ENCODE results near the gene CREB1. TPM values are rescaled to one million over a fixed set of nuclear protein-coding genes. Genes with fewer than 3 reads are reported as not detected.
A peak's percentile ranks its signal among the peaks of the same experiment; 100 is the strongest.

The CREB1 gene
- total RNA-seq, 2 donors from 2014 or later, result 17.9 to 20.1 TPM

GRCh38 chr2:207549145-207549544 is 19.4 kb downstream of the CREB1 start:
- TF ChIP-seq CTCF (IDR thresholded peaks at IDR 0.05) (no peak), POLR2A (IDR thresholded peaks at IDR 0.05) (no peak)
- H3K36me3 ChIP-seq (replicated peaks in 1 of 2; ENCODE audit: insufficient read depth in 1 of 2, low read depth in 2 of 2), result no peaks in the 10 kb centered on the region
- no peak overlapping the region for H3K4me3 ChIP-seq
- H3K9me3 ChIP-seq, result no peaks in the 10 kb centered on the region
- peak overlapping the region in 3 of 4 donors; percentile 21 to 27 (median 26) for H3K27ac ChIP-seq
- DNase-seq, result no peak
- peaks cover 45% of the 10 kb centered on the region for H3K4me1 ChIP-seq
- ATAC-seq, result peak; percentile 52
- intact Hi-C loops (cut with DNase I), result no loop called here
- 12 to 29% methylated on average over 2 of the region's 2 CpGs for WGBS, 2 donors
- no peaks in the 10 kb centered on the region for H3K27me3 ChIP-seq

- Histone ChIP-seq H3K36me3 (replicated peaks in 1 of 2; ENCODE audit: insufficient read depth in 1 of 2, low read depth in 2 of 2) (no peaks in the 10 kb centered on the region), H3K4me1 (no peaks in the 10 kb centered on the region), H3K9me3 (no peaks in the 10 kb centered on the region), H3K27me3 (no peaks in the 10 kb centered on the region), H3K27ac (no peak overlapping the region), H3K4me3 (no peak overlapping the region)
- 96% methylated on average over 1 of the region's 1 CpG for WGBS, 2 donors
- ATAC-seq (no peak), DNase-seq (no peak)
- no peak for TF ChIP-seq POLR2A (IDR thresholded peaks at IDR 0.05)
- no peak for TF ChIP-seq CTCF (IDR thresholded peaks at IDR 0.05)
- intact Hi-C loops (cut with DNase I), result no loop called here
Observed at GRCh38 chr2:207558079-207558491, 28.3 kb downstream of the CREB1 start.

GRCh38 chr2:207561386-207562080 is 31.8 kb downstream of the CREB1 start:
- no peaks in the 10 kb centered on the region for H3K9me3 ChIP-seq
- H3K4me3 ChIP-seq, result no peak overlapping the region
- H3K36me3 ChIP-seq (replicated peaks in 1 of 2; ENCODE audit: insufficient read depth in 1 of 2, low read depth in 2 of 2), result no peaks in the 10 kb centered on the region
- TF ChIP-seq POLR2A (IDR thresholded peaks at IDR 0.05) (no peak), CTCF (IDR thresholded peaks at IDR 0.05) (no peak)
- no peaks in the 10 kb centered on the region for H3K27me3 ChIP-seq
- WGBS, 2 donors, result 71 to 79% methylated on average over 6 of the region's 6 CpGs
- no peaks in the 10 kb centered on the region for H3K4me1 ChIP-seq
- intact Hi-C loops (cut with DNase I), result no loop called here
- DNase-seq, result no peak
- no peak overlapping the region for H3K27ac ChIP-seq
- no peak for ATAC-seq

GRCh38 chr2:207565736-207566500 is 36.2 kb downstream of the CREB1 start:
- intact Hi-C loops (cut with DNase I), result no loop called here
- DNase-seq (no peak), ATAC-seq (no peak)
- H3K27ac ChIP-seq, result no peak overlapping the region
- no peak overlapping the region for H3K4me3 ChIP-seq
- TF ChIP-seq POLR2A (IDR thresholded peaks at IDR 0.05) (no peak), CTCF (IDR thresholded peaks at IDR 0.05) (no peak)
- peaks cover 0 to 3% of the 10 kb centered on the region in 2 donors for H3K36me3 ChIP-seq (replicated peaks in 1 of 2; ENCODE audit: insufficient read depth in 1 of 2, low read depth in 2 of 2)
- H3K27me3 ChIP-seq, result no peaks in the 10 kb centered on the region
- WGBS, 2 donors, result 77 to 84% methylated on average over 7 of the region's 7 CpGs
- no peaks in the 10 kb centered on the region for H3K9me3 ChIP-seq
- no peaks in the 10 kb centered on the region for H3K4me1 ChIP-seq

Data from body of pancreas (tissue), 4 donors.